HCT116 (cell line): Measurements from ENCODE around the gene CARD10.

Experiments used
- CEBPB ChIP-seq: IDR thresholded peaks from 2 replicates; pipeline ENCODE4 v1.6.1; 2012; ENCODE audit warnings: low read depth
- EGR1 ChIP-seq: IDR thresholded peaks from 2 replicates; pipeline ENCODE4 v1.6.1; 2012; ENCODE audit warnings: low read depth
- EZH2 ChIP-seq: fragments of 200-600 bp; sonication (generic); IDR thresholded peaks from 2 replicates; pipeline ENCODE4 v1.6.1; 2017; ENCODE audit warnings: antibody characterized with exemption, mixed run types
- POLR2A ChIP-seq: IDR thresholded peaks from 2 replicates; pipeline ENCODE4 v1.7.0; 2011; ENCODE audit warnings: borderline replicate concordance; ENCODE audit not compliant: insufficient read depth, insufficient read length; ENCODE audit errors: extremely low read depth
- POLR2AphosphoS5 ChIP-seq: IDR thresholded peaks from 2 replicates; pipeline ENCODE4 v1.6.1; 2011; ENCODE audit warnings: mild to moderate bottlenecking, low read depth, low read length, moderate library complexity
- RAD21 ChIP-seq: IDR thresholded peaks from 2 replicates; pipeline ENCODE4 v1.6.1; 2012; ENCODE audit warnings: low read depth, mild to moderate bottlenecking
- SIN3A ChIP-seq: IDR thresholded peaks from 2 replicates; pipeline ENCODE4 v1.6.1; 2012; ENCODE audit warnings: low read depth
- SRF ChIP-seq: IDR thresholded peaks from 2 replicates; pipeline ENCODE4 v1.6.1; 2012; ENCODE audit warnings: low read depth
- ZFX ChIP-seq: fragments of 450-650 bp; IDR thresholded peaks from 2 replicates; pipeline ENCODE4 v1.6.1; 2017
- TF ChIP-seq, protein P1 (sequence below): IDR thresholded peaks from 2 replicates; pipeline ENCODE4 v1.6.1; 2012
- TF ChIP-seq, protein P2 (sequence below), 3 experiments: fragments of 200-600 bp in 1 of 3; sonication (generic) in 1 of 3; IDR thresholded peaks in 2 of 3; conservative IDR thresholded peaks in 1 of 3; 2 replicates each; pipeline ENCODE4 v1.5.1; 2012 to 2017; ENCODE audit warnings: low read depth in 2 of 3, low read length in 2 of 3, antibody characterized with exemption in 1 of 3, borderline replicate concordance in 1 of 3, control low read depth in 1 of 3, mild to moderate bottlenecking in 1 of 3, mixed read lengths in 1 of 3, mixed run types in 1 of 3, moderate library complexity in 1 of 3; ENCODE audit not compliant: insufficient read depth in 1 of 3
- TF ChIP-seq, protein P3 (sequence below): IDR thresholded peaks from 2 replicates; pipeline ENCODE4 v1.6.1; 2012; ENCODE audit warnings: low read depth
- TF ChIP-seq, protein P4 (sequence below): IDR thresholded peaks from 2 replicates; pipeline ENCODE4 v1.6.1; 2011; ENCODE audit warnings: mild to moderate bottlenecking, low read length, moderate library complexity; ENCODE audit not compliant: insufficient replicate concordance; ENCODE audit errors: extremely low read depth
- TF ChIP-seq, protein P5 (sequence below): IDR thresholded peaks from 2 replicates; pipeline ENCODE4 v1.6.1; 2012

DNA sequence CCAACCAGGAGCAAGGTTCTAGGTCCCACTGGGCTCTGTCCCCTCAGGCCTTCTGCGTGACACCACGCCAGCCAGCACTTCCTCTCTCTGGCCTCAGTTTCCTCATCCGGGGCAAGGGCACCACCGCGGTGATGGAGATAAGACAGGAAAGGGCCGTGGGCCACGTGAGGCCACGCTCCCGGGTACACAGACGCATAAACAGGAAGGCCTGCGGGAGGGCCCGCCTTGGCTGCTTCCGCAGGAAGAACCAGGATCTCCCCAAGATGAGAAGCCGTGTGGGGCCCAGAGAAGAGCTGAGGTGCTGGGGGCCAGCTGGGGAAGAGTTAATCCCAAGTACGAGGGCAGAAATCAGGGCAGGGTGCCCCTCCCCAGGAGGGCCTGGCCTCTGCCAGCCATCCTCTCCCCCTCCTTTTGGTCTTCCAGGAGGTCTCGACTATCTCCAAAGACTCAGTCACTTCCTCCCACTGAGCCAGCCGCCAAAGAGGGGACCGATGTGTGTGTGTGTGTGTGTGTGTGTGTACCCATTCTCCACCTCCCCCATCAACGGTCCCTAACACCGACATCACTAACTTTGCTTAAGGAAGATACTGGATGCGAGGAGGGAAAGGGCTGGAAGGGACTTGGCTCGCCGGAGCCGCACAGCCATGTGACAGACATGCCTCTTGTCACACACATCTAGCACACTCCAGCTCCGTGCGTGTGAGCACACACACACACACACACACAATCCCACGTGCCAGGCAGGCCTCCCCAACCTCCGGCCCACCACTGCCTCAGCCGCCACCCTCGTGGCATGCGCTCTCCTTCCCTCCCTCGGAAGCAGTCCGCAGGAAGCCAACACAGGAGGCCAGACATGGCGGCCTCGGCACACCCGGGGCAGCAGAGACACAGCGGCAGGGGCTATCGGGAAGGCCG lies 34.5 kb downstream of the CARD10 start:
- TF ChIP-seq, protein P1, sequence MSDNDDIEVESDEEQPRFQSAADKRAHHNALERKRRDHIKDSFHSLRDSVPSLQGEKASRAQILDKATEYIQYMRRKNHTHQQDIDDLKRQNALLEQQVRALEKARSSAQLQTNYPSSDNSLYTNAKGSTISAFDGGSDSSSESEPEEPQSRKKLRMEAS = no peak
- TF ChIP-seq, protein P2, sequence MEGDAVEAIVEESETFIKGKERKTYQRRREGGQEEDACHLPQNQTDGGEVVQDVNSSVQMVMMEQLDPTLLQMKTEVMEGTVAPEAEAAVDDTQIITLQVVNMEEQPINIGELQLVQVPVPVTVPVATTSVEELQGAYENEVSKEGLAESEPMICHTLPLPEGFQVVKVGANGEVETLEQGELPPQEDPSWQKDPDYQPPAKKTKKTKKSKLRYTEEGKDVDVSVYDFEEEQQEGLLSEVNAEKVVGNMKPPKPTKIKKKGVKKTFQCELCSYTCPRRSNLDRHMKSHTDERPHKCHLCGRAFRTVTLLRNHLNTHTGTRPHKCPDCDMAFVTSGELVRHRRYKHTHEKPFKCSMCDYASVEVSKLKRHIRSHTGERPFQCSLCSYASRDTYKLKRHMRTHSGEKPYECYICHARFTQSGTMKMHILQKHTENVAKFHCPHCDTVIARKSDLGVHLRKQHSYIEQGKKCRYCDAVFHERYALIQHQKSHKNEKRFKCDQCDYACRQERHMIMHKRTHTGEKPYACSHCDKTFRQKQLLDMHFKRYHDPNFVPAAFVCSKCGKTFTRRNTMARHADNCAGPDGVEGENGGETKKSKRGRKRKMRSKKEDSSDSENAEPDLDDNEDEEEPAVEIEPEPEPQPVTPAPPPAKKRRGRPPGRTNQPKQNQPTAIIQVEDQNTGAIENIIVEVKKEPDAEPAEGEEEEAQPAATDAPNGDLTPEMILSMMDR (IDR thresholded peaks at IDR 0.05 in 2 of 3, conservative IDR thresholded peaks at IDR 0.05 in 1 of 3; ENCODE audit: borderline replicate concordance in 1 of 3, insufficient read depth in 1 of 3, low read depth in 2 of 3, low read length in 2 of 3) = no peak
- TF ChIP-seq RAD21 (no peak), SIN3A (no peak), POLR2A (no peak), POLR2AphosphoS5 (no peak), SRF (no peak), EGR1 (no peak), EZH2 (no peak), ZFX (no peak), CEBPB (no peak)
- TF ChIP-seq, protein P3, sequence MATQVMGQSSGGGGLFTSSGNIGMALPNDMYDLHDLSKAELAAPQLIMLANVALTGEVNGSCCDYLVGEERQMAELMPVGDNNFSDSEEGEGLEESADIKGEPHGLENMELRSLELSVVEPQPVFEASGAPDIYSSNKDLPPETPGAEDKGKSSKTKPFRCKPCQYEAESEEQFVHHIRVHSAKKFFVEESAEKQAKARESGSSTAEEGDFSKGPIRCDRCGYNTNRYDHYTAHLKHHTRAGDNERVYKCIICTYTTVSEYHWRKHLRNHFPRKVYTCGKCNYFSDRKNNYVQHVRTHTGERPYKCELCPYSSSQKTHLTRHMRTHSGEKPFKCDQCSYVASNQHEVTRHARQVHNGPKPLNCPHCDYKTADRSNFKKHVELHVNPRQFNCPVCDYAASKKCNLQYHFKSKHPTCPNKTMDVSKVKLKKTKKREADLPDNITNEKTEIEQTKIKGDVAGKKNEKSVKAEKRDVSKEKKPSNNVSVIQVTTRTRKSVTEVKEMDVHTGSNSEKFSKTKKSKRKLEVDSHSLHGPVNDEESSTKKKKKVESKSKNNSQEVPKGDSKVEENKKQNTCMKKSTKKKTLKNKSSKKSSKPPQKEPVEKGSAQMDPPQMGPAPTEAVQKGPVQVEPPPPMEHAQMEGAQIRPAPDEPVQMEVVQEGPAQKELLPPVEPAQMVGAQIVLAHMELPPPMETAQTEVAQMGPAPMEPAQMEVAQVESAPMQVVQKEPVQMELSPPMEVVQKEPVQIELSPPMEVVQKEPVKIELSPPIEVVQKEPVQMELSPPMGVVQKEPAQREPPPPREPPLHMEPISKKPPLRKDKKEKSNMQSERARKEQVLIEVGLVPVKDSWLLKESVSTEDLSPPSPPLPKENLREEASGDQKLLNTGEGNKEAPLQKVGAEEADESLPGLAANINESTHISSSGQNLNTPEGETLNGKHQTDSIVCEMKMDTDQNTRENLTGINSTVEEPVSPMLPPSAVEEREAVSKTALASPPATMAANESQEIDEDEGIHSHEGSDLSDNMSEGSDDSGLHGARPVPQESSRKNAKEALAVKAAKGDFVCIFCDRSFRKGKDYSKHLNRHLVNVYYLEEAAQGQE = no peak
- TF ChIP-seq, protein P4, sequence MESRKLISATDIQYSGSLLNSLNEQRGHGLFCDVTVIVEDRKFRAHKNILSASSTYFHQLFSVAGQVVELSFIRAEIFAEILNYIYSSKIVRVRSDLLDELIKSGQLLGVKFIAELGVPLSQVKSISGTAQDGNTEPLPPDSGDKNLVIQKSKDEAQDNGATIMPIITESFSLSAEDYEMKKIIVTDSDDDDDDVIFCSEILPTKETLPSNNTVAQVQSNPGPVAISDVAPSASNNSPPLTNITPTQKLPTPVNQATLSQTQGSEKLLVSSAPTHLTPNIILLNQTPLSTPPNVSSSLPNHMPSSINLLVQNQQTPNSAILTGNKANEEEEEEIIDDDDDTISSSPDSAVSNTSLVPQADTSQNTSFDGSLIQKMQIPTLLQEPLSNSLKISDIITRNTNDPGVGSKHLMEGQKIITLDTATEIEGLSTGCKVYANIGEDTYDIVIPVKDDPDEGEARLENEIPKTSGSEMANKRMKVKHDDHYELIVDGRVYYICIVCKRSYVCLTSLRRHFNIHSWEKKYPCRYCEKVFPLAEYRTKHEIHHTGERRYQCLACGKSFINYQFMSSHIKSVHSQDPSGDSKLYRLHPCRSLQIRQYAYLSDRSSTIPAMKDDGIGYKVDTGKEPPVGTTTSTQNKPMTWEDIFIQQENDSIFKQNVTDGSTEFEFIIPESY = no peak
- TF ChIP-seq, protein P5, sequence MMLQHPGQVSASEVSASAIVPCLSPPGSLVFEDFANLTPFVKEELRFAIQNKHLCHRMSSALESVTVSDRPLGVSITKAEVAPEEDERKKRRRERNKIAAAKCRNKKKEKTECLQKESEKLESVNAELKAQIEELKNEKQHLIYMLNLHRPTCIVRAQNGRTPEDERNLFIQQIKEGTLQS = no peak
